ENCODE data around the gene UST.

UST gene

GRCh38 chr6:149031859-149032598 lies 285.2 kb downstream of the UST start:
- Histone ChIP-seq H3K9ac (ENCODE audit: low read length) (peak overlapping the region; percentile 80), H4K91ac (ENCODE audit: low read length) (peak overlapping the region; percentile 83), H3K18ac (ENCODE audit: low read depth in 1 of 2, low read length in 2 of 2) (peak overlapping the region; percentile 28 to 88), H4K8ac (ENCODE audit: low read length) (peak overlapping the region; percentile 82), H2BK120ac (ENCODE audit: low read depth, low read length) (no peak overlapping the region), H3K4ac (ENCODE audit: low read depth in 1 of 2, low read length in 2 of 2) (peak overlapping the region; percentile 39 to 85), H3K4me1 (ENCODE audit: control insufficient read depth, insufficient read depth, low read depth, low read length) (peaks cover 15% of the 10 kb centered on the region), H2BK12ac (ENCODE audit: low read length in 2 of 2) (peak overlapping the region; percentile 80), H3K9me3 (ENCODE audit: control insufficient read depth, low read length) (no peaks in the 10 kb centered on the region), H3K27ac (ENCODE audit: low read length, poor library complexity, severe bottlenecking) (peak overlapping the region; percentile 97), H2AFZ (ENCODE audit: low read depth, low read length) (no peak overlapping the region), H3K36me3 (ENCODE audit: control insufficient read depth in 1 of 2, insufficient read depth in 2 of 2, low read depth in 1 of 2, low read length in 2 of 2) (no peaks in the 10 kb centered on the region), H2AK5ac (ENCODE audit: low read length, severe bottlenecking) (peak overlapping the region; percentile 94), H3K4me3 (ENCODE audit: insufficient read depth in 1 of 2, low read depth in 1 of 2, low read length in 2 of 2) (peak overlapping the region in 1 of 2 experiments; percentile 20), H2BK5ac (ENCODE audit: low read depth, low read length, poor library complexity, severe bottlenecking) (peak overlapping the region; percentile 96), H3K27me3 (ENCODE audit: control insufficient read depth in 1 of 2, insufficient read depth in 1 of 2, low read length in 2 of 2) (no peaks in the 10 kb centered on the region), H3K14ac (ENCODE audit: low read length in 2 of 2) (peak overlapping the region in 1 of 2 experiments; percentile 29), H3K4me2 (ENCODE audit: low read length, poor library complexity, severe bottlenecking) (peak overlapping the region; percentile 39), H2BK15ac (ENCODE audit: low read depth, poor library complexity, severe bottlenecking) (peak overlapping the region; percentile 73), H3K23ac (ENCODE audit: low read length in 2 of 2) (peak overlapping the region in 1 of 2 experiments; percentile 26), H3K79me1 (replicated peaks; ENCODE audit: low read length, poor library complexity, severe bottlenecking) (no peaks in the 10 kb centered on the region)
- 94% methylated on average over 18 of the region's 18 CpGs for WGBS
- peak; percentile 71 for DNase-seq

DNA sequence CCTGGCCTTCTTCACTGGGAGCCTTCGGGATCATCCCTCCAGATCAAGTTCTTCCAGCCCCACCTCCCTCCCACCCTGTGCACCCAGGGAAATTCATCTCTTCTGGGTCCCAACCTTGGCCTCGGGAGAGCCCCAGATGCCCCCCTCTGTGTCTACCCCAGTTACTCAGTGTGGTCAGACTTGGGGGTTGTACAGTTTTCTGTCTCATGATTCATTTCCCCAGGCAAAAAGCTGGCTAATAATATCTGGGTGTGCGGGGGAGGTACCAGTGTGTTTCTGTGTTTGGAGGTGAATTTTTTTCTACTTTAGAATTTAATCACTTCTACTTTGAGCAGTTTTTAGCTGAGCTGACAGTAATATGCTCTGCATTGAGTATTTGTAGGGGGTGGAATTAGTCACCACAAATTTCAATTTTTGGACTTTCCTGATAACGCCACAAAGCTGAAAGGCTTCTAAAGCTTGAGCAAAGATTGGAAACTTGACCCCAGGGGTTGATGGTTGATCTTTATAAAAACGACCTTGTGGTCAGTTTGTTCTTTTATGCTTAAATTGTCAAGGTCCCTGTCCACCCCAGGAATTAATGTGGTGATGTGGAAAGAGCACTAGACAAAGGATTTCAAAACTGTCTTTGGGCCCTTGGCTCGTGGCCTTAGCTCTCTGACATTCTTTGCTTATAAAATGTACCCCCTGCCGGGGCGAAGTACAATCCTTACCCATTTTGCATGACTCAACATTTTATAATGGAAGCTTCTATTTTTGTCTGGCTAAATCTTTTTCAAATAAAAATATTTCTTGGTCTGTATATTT lies 286.0 kb downstream of the UST start:
- H2BK120ac ChIP-seq (ENCODE audit: low read depth, low read length) = peak overlapping the region; percentile 61
- H4K8ac ChIP-seq (ENCODE audit: low read length) = peak overlapping the region; percentile 19
- H2BK15ac ChIP-seq (ENCODE audit: low read depth, poor library complexity, severe bottlenecking) = peak overlapping the region; percentile 73
- H2BK12ac ChIP-seq (ENCODE audit: low read length in 2 of 2) = peak overlapping the region; percentile 80
- peak overlapping the region; percentile 83 for H4K91ac ChIP-seq (ENCODE audit: low read length)
- peak overlapping the region; percentile 96 for H2BK5ac ChIP-seq (ENCODE audit: low read depth, low read length, poor library complexity, severe bottlenecking)
- H3K36me3 ChIP-seq (ENCODE audit: control insufficient read depth in 1 of 2, insufficient read depth in 2 of 2, low read depth in 1 of 2, low read length in 2 of 2) = no peaks in the 10 kb centered on the region
- no peaks in the 10 kb centered on the region for H3K79me1 ChIP-seq (replicated peaks; ENCODE audit: low read length, poor library complexity, severe bottlenecking)
- H3K14ac ChIP-seq (ENCODE audit: low read length in 2 of 2) = peak overlapping the region in 1 of 2 experiments; percentile 29
- H3K27ac ChIP-seq (ENCODE audit: low read length, poor library complexity, severe bottlenecking) = peak overlapping the region; percentile 97
- H3K9ac ChIP-seq (ENCODE audit: low read length) = peak overlapping the region; percentile 80
- peak overlapping the region; percentile 94 for H2AK5ac ChIP-seq (ENCODE audit: low read length, severe bottlenecking)
- H3K4me2 ChIP-seq (ENCODE audit: low read length, poor library complexity, severe bottlenecking) = no peak overlapping the region
- no peaks in the 10 kb centered on the region for H3K27me3 ChIP-seq (ENCODE audit: control insufficient read depth in 1 of 2, insufficient read depth in 1 of 2, low read length in 2 of 2)
- H3K23ac ChIP-seq (ENCODE audit: low read length in 2 of 2) = no peak overlapping the region
- WGBS = 46% methylated on average over 6 of the region's 8 CpGs
- peaks cover 21% of the 10 kb centered on the region for H3K4me1 ChIP-seq (ENCODE audit: control insufficient read depth, insufficient read depth, low read depth, low read length)
- H3K4me3 ChIP-seq (ENCODE audit: insufficient read depth in 1 of 2, low read depth in 1 of 2, low read length in 2 of 2) = peak overlapping the region in 1 of 2 experiments; percentile 20
- peak overlapping the region; percentile 26 to 88 for H3K18ac ChIP-seq (ENCODE audit: low read depth in 1 of 2, low read length in 2 of 2)
- DNase-seq = peak; percentile 62
- no peak overlapping the region for H2AFZ ChIP-seq (ENCODE audit: low read depth, low read length)
- H3K4ac ChIP-seq (ENCODE audit: low read depth in 1 of 2, low read length in 2 of 2) = peak overlapping the region; percentile 39 to 85
- H3K9me3 ChIP-seq (ENCODE audit: control insufficient read depth, low read length) = no peaks in the 10 kb centered on the region

- H2BK15ac ChIP-seq (ENCODE audit: low read depth, poor library complexity, severe bottlenecking) = no peak overlapping the region
- H3K9ac ChIP-seq (ENCODE audit: low read length) = peak overlapping the region; percentile 80
- no peak overlapping the region for H3K18ac ChIP-seq (ENCODE audit: low read depth in 1 of 2, low read length in 2 of 2)
- no peak overlapping the region for H2AFZ ChIP-seq (ENCODE audit: low read depth, low read length)
- no peaks in the 10 kb centered on the region for H3K36me3 ChIP-seq (ENCODE audit: control insufficient read depth in 1 of 2, insufficient read depth in 2 of 2, low read depth in 1 of 2, low read length in 2 of 2)
- no peak overlapping the region for H4K8ac ChIP-seq (ENCODE audit: low read length)
- no peak overlapping the region for H3K4ac ChIP-seq (ENCODE audit: low read depth in 1 of 2, low read length in 2 of 2)
- no peak for DNase-seq
- no peak overlapping the region for H3K4me2 ChIP-seq (ENCODE audit: low read length, poor library complexity, severe bottlenecking)
- H2BK5ac ChIP-seq (ENCODE audit: low read depth, low read length, poor library complexity, severe bottlenecking) = no peak overlapping the region
- H3K9me3 ChIP-seq (ENCODE audit: control insufficient read depth, low read length) = no peaks in the 10 kb centered on the region
- H3K27ac ChIP-seq (ENCODE audit: low read length, poor library complexity, severe bottlenecking) = peak overlapping the region; percentile 79
- H3K79me1 ChIP-seq (replicated peaks; ENCODE audit: low read length, poor library complexity, severe bottlenecking) = no peaks in the 10 kb centered on the region
- no peaks in the 10 kb centered on the region for H3K27me3 ChIP-seq (ENCODE audit: control insufficient read depth in 1 of 2, insufficient read depth in 1 of 2, low read length in 2 of 2)
- H2BK12ac ChIP-seq (ENCODE audit: low read length in 2 of 2) = no peak overlapping the region
- H4K91ac ChIP-seq (ENCODE audit: low read length) = no peak overlapping the region
- H3K23ac ChIP-seq (ENCODE audit: low read length in 2 of 2) = no peak overlapping the region
- peak overlapping the region; percentile 13 for H2AK5ac ChIP-seq (ENCODE audit: low read length, severe bottlenecking)
- WGBS = no CpG with 5 or more reads among the region's 5 CpGs
- H2BK120ac ChIP-seq (ENCODE audit: low read depth, low read length) = no peak overlapping the region
- H3K4me1 ChIP-seq (ENCODE audit: control insufficient read depth, insufficient read depth, low read depth, low read length) = peaks cover 21% of the 10 kb centered on the region
- no peak overlapping the region for H3K14ac ChIP-seq (ENCODE audit: low read length in 2 of 2)
- no peak overlapping the region for H3K4me3 ChIP-seq (ENCODE audit: insufficient read depth in 1 of 2, low read depth in 1 of 2, low read length in 2 of 2)
Observed at GRCh38 chr6:149033454-149033853, 286.6 kb downstream of the UST start.

DNA sequence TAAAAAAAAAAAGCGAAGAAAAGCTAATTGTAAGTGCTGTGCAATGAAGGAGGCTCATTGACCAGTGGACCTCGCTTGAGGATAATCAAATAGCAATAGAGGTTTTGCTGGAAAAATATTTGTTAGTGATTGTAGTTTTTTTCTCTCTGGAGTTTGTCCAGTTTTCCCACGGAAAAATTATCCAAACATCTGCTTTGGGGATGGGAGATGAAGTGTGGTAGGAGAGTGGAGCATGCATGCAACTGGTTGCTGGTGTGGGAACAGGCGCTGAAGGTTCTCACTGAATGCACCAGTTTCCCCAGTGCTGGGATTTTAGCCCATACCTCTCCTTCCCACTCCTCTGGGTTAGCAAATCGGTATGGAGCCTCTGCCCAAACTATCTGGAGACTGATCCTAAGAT lies 288.9 kb downstream of the UST start:
- H2AFZ ChIP-seq (ENCODE audit: low read depth, low read length) = no peak overlapping the region
- WGBS = 68% methylated on average over 4 of the region's 5 CpGs
- no peak overlapping the region for H3K9ac ChIP-seq (ENCODE audit: low read length)
- H3K36me3 ChIP-seq (ENCODE audit: control insufficient read depth in 1 of 2, insufficient read depth in 2 of 2, low read depth in 1 of 2, low read length in 2 of 2) = no peaks in the 10 kb centered on the region
- no peak overlapping the region for H3K23ac ChIP-seq (ENCODE audit: low read length in 2 of 2)
- H3K79me1 ChIP-seq (replicated peaks; ENCODE audit: low read length, poor library complexity, severe bottlenecking) = no peaks in the 10 kb centered on the region
- no peak overlapping the region for H3K18ac ChIP-seq (ENCODE audit: low read depth in 1 of 2, low read length in 2 of 2)
- H3K14ac ChIP-seq (ENCODE audit: low read length in 2 of 2) = peak overlapping the region in 1 of 2 experiments; percentile 7
- no peak overlapping the region for H2BK15ac ChIP-seq (ENCODE audit: low read depth, poor library complexity, severe bottlenecking)
- H2AK5ac ChIP-seq (ENCODE audit: low read length, severe bottlenecking) = peak overlapping the region; percentile 89
- H3K4me2 ChIP-seq (ENCODE audit: low read length, poor library complexity, severe bottlenecking) = no peak overlapping the region
- H3K4ac ChIP-seq (ENCODE audit: low read depth in 1 of 2, low read length in 2 of 2) = peak overlapping the region in 1 of 2 experiments; percentile 15
- H3K4me3 ChIP-seq (ENCODE audit: insufficient read depth in 1 of 2, low read depth in 1 of 2, low read length in 2 of 2) = no peak overlapping the region
- H2BK5ac ChIP-seq (ENCODE audit: low read depth, low read length, poor library complexity, severe bottlenecking) = no peak overlapping the region
- H3K27me3 ChIP-seq (ENCODE audit: control insufficient read depth in 1 of 2, insufficient read depth in 1 of 2, low read length in 2 of 2) = no peaks in the 10 kb centered on the region
- H4K91ac ChIP-seq (ENCODE audit: low read length) = peak overlapping the region; percentile 30
- no peak overlapping the region for H2BK120ac ChIP-seq (ENCODE audit: low read depth, low read length)
- no peak overlapping the region for H4K8ac ChIP-seq (ENCODE audit: low read length)
- no peak overlapping the region for H3K27ac ChIP-seq (ENCODE audit: low read length, poor library complexity, severe bottlenecking)
- H2BK12ac ChIP-seq (ENCODE audit: low read length in 2 of 2) = peak overlapping the region in 1 of 2 experiments; percentile 29
- H3K4me1 ChIP-seq (ENCODE audit: control insufficient read depth, insufficient read depth, low read depth, low read length) = peaks cover 19% of the 10 kb centered on the region
- DNase-seq = no peak
- no peaks in the 10 kb centered on the region for H3K9me3 ChIP-seq (ENCODE audit: control insufficient read depth, low read length)

All from mesenchymal stem cell (in vitro differentiated cells and primary cell).